ENCODE measurements around the gene RUFY1. TPM values are rescaled to one million over a fixed set of nuclear protein-coding genes. Genes with fewer than 3 reads are reported as not detected.
"Not testable (repeated sequence)": the region's sequence is repeated elsewhere in the genome, so short reads cannot be mapped to it uniquely, and the experiment has no call there.

Gene RUFY1
- total RNA-seq, 1 donor from 2014 or later, result 56.7 TPM

DNA sequence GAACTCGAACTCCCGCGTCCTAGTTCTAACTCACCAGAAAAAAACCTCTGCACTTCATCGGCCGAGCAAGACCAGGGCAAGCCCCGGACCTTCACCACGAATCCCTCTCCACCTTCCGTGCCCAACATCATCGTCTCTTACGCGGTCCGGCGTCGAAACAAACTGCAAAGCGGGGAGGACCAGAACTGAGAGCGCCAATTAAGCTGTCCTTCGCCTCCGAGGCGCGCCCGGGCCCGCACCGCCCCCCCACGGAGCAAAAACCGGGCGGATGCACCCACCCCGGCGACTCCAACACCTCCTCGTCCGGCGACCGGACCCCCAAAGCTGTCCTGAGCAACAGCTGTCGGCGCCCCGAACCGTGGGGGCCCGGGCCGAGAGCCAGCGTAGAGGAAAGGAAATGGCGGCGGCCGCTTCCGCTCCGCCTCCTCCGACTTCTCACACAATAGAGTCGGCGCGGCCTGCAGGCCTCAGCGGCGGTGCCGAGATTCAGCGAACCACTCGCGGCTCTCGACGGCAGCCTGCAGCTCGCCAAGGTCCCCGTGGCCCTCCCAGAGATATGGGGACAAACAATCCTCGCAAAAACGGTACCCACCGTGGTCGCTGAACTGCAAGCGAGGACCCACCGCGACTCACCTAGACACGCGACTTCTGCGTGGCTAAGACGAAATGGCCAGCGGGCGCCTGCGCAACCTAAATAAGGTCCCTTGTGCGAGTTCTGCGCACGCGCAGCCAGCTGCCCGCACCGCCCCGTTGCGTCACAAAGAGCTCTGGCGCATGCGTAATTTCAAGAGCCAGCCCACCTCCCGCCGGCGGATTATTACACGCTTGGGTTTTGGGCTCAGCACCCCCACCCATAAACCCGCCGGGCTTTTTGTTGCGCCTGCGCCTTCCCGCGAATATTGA lies 72.9 kb downstream of the RUFY1 start, which contains the start of gene HNRNPH1:
Gene HNRNPH1, minus strand, starts transcription at position 669 of the 903 bp plus-strand sequence. Its CDS starts 538 bp downstream, at position 131.
- peak within 1 kb of the TSS; percentile 100 for H3K4me3 ChIP-seq
- peak within 1 kb of the TSS; percentile 100 for H3K27ac ChIP-seq
- no peaks in the 10 kb centered on the region for H3K9me3 ChIP-seq
- H3K36me3 ChIP-seq, result peaks cover 43% of the 10 kb centered on the region
- ATAC-seq (peak; percentile 91), DNase-seq (peak; percentile 98)
- H3K27me3 ChIP-seq, result no peaks in the 10 kb centered on the region
- H3K4me1 ChIP-seq, result peaks cover 44% of the 10 kb centered on the region
- intact Hi-C loops (cut with DNase I), result no loop called here
- TF ChIP-seq, protein P1, sequence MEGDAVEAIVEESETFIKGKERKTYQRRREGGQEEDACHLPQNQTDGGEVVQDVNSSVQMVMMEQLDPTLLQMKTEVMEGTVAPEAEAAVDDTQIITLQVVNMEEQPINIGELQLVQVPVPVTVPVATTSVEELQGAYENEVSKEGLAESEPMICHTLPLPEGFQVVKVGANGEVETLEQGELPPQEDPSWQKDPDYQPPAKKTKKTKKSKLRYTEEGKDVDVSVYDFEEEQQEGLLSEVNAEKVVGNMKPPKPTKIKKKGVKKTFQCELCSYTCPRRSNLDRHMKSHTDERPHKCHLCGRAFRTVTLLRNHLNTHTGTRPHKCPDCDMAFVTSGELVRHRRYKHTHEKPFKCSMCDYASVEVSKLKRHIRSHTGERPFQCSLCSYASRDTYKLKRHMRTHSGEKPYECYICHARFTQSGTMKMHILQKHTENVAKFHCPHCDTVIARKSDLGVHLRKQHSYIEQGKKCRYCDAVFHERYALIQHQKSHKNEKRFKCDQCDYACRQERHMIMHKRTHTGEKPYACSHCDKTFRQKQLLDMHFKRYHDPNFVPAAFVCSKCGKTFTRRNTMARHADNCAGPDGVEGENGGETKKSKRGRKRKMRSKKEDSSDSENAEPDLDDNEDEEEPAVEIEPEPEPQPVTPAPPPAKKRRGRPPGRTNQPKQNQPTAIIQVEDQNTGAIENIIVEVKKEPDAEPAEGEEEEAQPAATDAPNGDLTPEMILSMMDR (IDR thresholded peaks at IDR 0.05), result no peak

DNA sequence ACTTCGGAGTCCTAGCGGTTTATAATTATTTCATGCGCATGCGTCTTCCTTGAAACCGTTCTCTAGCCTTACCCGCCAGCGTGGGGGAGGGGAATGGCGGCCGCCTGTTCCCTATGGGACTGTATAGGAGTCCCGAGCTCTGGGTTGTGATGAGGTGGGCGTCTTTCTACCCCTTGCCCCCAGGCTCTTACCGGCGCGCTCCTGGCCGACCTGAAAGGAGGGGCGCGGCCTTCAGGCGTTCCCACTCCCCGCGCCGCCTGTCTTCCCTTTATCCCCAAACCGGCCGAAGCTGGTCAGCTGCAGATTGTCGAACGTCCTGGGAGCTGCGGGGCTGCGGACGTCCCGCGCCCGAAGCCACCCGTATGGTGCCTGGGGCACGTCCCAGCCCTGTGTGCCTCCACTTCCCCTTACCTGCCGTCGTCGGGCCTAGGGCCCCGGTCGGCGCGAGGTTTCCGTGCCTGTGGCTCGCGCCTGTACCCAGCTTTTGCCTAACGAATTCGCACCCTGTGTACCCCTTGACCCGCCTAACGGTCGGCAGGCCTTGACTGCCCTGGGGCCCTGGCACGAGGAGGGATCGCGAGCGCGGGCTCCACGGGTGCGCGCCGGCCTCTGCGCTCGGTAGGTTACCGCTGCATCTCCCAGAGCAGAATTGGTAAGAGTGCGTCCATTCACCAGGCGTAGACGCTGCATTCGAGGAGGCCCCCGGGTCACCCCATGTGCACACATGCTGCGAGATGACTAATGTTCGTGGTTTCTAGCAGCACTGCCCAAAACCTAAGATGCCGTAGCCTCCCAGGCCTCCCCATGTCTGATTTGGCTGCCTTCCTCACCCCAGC lies 73.8 kb downstream of the RUFY1 start:
- no peak for DNase-seq
- H3K4me1 ChIP-seq, result peaks cover 35% of the 10 kb centered on the region
- peak overlapping the region; percentile 100 for H3K27ac ChIP-seq
- no peaks in the 10 kb centered on the region for H3K27me3 ChIP-seq
- no peaks in the 10 kb centered on the region for H3K9me3 ChIP-seq
- peak overlapping the region; percentile 100 for H3K4me3 ChIP-seq
- intact Hi-C loops (cut with DNase I), result no loop called here
- peaks cover 34% of the 10 kb centered on the region for H3K36me3 ChIP-seq
- peak; percentile 31 for ATAC-seq
- TF ChIP-seq, protein P1 (IDR thresholded peaks at IDR 0.05), result no peak

DNA sequence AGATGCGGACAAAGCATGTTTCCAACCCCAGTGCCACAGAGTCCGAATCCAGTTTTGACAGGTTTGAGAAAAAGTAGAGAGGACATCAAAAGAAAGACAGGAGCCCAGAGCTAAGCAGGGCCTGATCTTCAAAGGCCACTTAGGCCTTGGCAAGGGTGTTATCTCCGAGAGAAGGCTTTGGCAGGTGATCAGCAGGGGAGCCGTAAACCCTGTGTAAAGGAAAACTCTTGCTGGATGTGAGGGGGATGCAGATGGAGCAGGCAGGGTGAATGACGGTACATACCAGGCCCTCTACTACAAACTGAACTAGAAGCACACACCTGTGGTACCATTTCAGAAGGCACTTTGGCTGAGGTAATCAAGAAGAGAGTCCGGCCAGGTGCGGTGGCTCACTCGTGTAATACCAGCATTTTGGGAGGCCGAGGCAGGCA lies 74.5 kb downstream of the RUFY1 start:
- Histone ChIP-seq H3K4me3 (peak overlapping the region; percentile 100), H3K4me1 (peaks cover 29% of the 10 kb centered on the region), H3K27me3 (no peaks in the 10 kb centered on the region), H3K27ac (peak overlapping the region; percentile 100), H3K9me3 (no peaks in the 10 kb centered on the region), H3K36me3 (peaks cover 27% of the 10 kb centered on the region)
- DNase-seq, result peak; percentile 57
- TF ChIP-seq, protein P1 (IDR thresholded peaks at IDR 0.05), result no peak
- intact Hi-C loops (cut with DNase I), result no loop called here
- ATAC-seq, result no peak

DNA sequence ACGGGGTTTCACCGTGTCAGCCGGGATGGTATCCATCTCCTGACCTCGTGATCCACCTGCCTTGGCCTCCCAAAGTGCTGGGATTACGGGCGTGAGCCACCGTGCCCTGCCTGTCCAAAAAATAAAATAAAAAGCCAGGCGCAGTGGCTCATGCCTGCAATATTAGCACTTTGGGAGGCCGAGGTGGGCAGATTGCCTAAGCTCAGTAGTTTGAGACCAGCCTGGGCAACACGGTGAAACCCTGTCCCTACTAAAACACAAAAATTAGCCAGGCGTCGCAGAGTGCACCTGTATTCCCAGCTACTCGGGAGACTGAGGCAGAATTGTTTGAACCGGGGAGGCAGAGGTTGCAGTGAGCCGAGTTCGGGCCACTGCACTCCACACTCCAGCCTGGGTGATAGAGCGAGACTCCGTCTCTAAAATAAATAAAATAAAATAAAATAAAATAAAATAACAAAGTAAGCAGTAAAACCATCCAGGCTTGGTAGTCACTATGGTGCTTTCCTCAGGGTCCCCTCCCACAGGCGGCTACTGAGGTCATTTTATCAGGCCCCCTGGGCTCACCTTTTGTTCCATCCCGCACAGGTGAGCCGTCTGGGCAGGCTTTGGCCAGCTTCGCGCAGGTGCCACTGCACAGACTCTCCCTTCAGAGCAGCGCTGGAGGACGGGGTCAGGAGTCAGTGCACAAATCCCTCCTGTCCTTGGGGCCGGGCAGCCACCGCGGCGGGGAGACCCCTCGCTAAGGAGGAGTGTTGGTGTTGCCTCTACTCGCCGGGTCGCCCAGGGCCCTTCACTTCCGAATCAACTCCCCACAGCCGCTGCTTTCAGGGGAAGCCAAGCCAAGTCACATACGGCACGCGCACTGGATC lies 83.4 kb downstream of the RUFY1 start:
- DNase-seq; intact Hi-C loops (cut with DNase I): not testable (repeated sequence)
- peak; percentile 60 for ATAC-seq

DNA sequence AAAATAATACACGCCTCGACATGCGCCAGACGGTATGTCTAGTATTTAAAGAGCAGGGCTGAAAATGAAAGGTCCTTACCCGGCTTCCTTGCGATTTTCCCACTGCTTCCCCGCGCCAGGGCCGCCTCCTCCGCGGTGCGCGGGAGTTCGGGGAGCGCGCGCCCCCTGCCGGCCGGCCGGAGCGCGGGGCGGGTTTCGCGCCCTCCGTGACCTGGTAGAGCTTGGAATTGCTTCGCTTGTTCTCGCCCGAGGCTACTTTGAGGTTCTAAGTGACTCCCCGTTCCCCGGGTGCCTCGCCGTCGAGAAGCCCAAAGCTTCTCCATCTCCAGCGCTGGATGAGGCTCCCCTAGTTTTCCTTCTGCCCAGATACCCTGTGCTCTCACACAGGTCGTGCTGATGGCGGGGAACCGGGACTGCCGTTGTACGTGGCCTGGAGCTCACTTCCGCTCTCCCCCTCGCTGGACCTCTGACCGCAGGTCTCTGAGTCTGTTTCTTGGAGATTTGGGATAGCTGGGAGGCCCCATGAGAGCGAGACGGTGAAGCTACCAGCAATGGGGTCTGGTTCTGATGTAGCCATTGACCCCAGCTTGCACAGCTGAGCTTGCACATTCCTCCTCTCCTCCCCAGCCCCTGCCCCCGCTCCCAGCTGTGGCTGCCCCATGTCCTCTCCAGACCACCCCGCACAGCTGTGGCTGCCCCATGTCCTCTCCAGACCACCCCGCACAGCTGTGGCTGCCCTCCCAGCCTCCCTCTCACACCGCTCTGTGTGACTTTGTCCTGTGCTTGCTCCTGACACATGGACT lies 84.2 kb downstream of the RUFY1 start:
- H3K9me3 ChIP-seq; H3K36me3 ChIP-seq; intact Hi-C loops (cut with DNase I); H3K27ac ChIP-seq; H3K4me1 ChIP-seq; DNase-seq; H3K27me3 ChIP-seq; H3K4me3 ChIP-seq: not testable (repeated sequence)
- peak; percentile 99 for ATAC-seq

More for the DNA sequence above, 83.4 kb downstream of the RUFY1 start:
- H3K27me3 ChIP-seq, H3K4me1 ChIP-seq, H3K9me3 ChIP-seq, H3K36me3 ChIP-seq: not testable (repeated sequence)
- peak overlapping the region; percentile 36 for H3K27ac ChIP-seq
- peak overlapping the region; percentile 42 for H3K4me3 ChIP-seq

DNA sequence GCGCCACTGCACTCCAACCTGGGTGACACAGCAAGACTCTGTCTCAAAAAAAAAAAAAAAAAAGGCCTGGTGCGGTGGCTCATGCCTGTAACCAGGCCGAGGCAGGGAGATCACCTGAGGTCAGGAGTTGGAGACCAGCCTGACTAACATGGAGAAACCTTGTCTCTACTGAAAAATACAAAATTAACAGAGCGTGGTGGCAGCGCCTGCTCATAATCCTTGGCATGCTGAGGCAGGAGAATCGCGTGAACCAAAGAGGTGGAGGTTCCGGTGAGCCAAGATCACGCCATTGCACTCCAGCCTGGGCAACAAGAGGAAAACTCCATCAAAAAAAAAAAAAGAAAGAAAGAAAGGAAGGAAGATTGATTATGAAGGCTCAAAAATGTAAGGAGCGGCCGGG lies 88.9 kb downstream of the RUFY1 start:
- ATAC-seq; H3K27ac ChIP-seq; H3K27me3 ChIP-seq; DNase-seq; intact Hi-C loops (cut with DNase I); H3K4me1 ChIP-seq; H3K36me3 ChIP-seq; H3K4me3 ChIP-seq; H3K9me3 ChIP-seq: not testable (repeated sequence)

DNA sequence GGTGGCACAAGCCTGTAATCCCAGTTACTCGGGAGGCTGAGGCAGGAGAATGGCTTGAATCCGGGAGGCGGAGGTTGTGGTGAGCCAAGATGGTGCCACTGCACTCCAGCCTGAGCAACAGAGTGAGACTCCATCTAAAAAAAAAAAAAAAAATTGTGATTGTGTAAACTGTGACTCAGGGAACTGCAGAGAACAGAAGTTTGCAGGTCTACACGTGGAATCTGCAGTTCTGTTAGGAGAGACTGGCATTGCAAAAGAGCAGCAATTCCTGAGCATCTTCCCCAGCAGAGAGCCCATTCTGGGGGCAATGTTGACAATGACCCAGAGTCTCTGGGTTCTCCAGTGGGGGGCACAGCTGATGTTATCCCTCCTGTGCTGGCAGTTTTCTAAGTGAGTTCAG lies 91.4 kb downstream of the RUFY1 start:
- ATAC-seq; intact Hi-C loops (cut with DNase I); H3K27ac ChIP-seq; H3K4me1 ChIP-seq; H3K9me3 ChIP-seq; H3K36me3 ChIP-seq; H3K4me3 ChIP-seq; DNase-seq; H3K27me3 ChIP-seq: not testable (repeated sequence)

DNA sequence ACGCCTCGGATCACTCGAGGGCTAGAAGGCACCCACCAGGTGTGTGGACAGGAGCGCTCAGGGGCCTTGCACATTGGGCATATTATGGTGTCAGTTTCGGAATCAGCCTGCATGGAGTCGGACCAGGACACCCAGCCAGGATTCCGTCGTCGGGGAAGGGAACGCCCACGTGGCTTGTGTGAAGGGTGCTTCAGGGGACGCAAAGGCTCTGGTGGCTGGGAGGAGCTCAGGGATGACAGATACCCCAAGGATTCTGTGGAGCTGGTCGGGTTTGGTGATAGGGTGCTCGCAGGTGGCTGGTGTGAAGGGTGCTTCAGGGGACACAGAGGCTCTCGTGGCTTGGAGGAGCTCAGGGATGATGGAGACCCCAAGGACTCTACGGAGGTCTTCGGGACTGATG lies 92.3 kb downstream of the RUFY1 start:
- H3K4me3 ChIP-seq; intact Hi-C loops (cut with DNase I); H3K27ac ChIP-seq; H3K4me1 ChIP-seq; H3K36me3 ChIP-seq; H3K27me3 ChIP-seq; H3K9me3 ChIP-seq; DNase-seq: not testable (repeated sequence)
- peak; percentile 20 for ATAC-seq

DNA sequence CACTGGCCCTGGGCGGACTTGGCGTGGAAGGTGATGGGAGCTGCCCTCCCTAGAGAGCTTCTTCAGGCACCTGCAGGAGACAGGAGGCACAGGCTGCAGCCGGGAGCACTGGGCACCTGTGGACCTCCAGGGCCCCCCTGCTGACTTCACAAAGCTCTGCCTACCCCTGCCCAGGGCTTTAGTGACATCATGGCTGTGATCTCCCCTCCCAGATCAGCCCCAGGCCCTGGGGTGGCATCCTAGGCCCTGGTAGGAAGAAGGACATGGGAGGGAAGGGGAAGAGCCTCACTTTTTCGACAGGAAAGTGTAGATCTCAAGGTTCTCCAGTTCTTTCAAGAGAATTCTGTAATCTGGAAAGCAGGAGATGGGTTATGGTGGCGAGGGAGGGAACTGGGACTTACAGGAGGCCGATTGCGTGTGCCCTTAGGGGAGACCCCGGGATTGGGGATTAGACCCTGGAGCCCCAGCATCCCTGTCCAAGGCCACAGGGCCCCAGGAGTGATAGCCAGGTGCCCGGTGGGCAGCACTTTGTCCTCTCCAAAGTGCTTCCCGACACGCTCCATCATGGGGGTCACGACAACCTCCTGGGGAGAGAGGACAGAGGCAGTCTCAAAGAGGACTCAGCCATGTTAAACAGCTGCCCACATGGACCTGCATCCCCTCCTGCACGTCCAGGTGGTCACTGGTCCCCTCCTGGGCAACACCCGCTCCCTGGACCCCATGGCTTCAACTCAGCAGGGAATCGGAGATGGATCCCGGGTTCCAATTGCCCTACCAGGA lies 93.0 kb downstream of the RUFY1 start:
- H3K4me3 ChIP-seq; H3K4me1 ChIP-seq; H3K27ac ChIP-seq; H3K27me3 ChIP-seq; H3K9me3 ChIP-seq; H3K36me3 ChIP-seq; ATAC-seq; intact Hi-C loops (cut with DNase I): not testable (repeated sequence)
- DNase-seq, result peak; percentile 46
